Central memory CD8-positive, alpha-beta T cell (primary cell): ENCODE results near the gene CRISPLD2.

ENCODE experiments used
- ATAC-seq: fragments of 150-1000 bp; cut with Tn5 transposase; replicated peaks from 2 replicates; pipeline ENCODE4 v1.10.0; 2022; ENCODE audit warnings: mild to moderate bottlenecking, moderate FRiP score, moderate number of reproducible peaks; ENCODE audit not compliant: poor library complexity, severe bottlenecking; ENCODE audit errors: extremely low read depth
- DNase-seq, 2 donors: peaks; one replicate each; pipeline ENCODE4 v3.0.0; 2021; ENCODE audit warnings: low spot score in 2 of 2
- H3K27ac Mint-ChIP-seq: one replicate; pipeline ENCODE4 v1.8.0; 2022; ENCODE audit warnings: low read depth, mild to moderate bottlenecking, moderate library complexity, mixed read lengths
- H3K27me3 Mint-ChIP-seq: one replicate; pipeline ENCODE4 v1.8.0; 2022; ENCODE audit warnings: mixed read lengths
- H3K36me3 Mint-ChIP-seq: one replicate; pipeline ENCODE4 v1.8.0; 2022; ENCODE audit warnings: mild to moderate bottlenecking, moderate library complexity, mixed read lengths; ENCODE audit not compliant: insufficient read depth
- H3K4me1 Mint-ChIP-seq: one replicate; pipeline ENCODE4 v1.8.0; 2022; ENCODE audit warnings: mixed read lengths
- H3K4me3 Mint-ChIP-seq: one replicate; pipeline ENCODE4 v1.8.0; 2022; ENCODE audit warnings: mild to moderate bottlenecking, moderate library complexity, mixed read lengths
- H3K9me3 Mint-ChIP-seq: one replicate; pipeline ENCODE4 v1.8.0; 2022; ENCODE audit warnings: mixed read lengths

Gene CRISPLD2

DNA sequence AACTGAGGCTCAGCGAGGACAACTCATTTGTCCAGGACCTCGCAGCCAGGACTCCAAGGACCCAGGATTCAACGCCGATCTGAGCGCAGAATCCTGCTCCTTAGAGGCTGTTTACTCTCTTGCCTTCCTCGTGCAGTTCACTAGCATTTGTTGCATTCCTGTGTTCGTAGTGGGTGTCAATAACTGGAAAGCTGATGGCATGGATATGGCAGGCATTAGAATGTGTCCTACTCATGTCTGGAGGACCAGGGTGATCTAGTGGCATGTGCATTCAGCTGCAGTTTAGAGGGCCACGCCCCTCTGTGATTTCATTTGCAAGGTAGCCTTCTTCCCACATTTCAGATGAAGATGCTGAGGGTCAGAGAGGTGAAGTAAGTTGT lies 510 bp downstream of the CRISPLD2 start:
- Mint-ChIP-seq H3K9me3 (no peaks in the 10 kb centered on the region), H3K36me3 (peaks cover 2% of the 10 kb centered on the region), H3K27ac (no peak overlapping the region), H3K4me1 (peaks cover 10% of the 10 kb centered on the region), H3K27me3 (peaks cover 74% of the 10 kb centered on the region), H3K4me3 (peak overlapping the region; percentile 72)
- DNase-seq: no peak
- ATAC-seq: no peak

DNA sequence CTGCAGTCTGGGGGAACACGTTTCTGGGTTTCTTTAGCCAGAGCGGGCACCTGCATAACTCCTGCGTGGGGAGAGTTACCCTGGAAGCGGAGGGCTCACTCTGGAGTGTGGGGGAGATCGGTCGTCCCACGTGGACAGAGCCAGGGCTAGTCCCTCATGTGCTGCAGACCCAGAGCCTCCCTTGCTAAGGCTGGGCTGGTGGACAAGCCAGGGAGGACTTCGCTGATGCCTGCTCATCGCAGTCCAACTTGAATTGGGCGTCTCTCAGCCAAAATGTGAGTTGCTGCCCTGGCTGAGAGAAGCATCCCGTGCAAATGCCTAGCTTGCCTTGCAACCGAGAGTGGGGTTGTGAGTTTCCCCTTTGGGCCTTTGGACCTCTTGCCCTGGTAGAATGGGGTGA lies 986 bp downstream of the CRISPLD2 start:
- Mint-ChIP-seq H3K27ac (no peak overlapping the region), H3K9me3 (no peaks in the 10 kb centered on the region), H3K4me1 (peaks cover 10% of the 10 kb centered on the region), H3K4me3 (peak overlapping the region; percentile 72), H3K27me3 (peaks cover 71% of the 10 kb centered on the region), H3K36me3 (peaks cover 2% of the 10 kb centered on the region)
- ATAC-seq (no peak), DNase-seq (no peak)

DNA sequence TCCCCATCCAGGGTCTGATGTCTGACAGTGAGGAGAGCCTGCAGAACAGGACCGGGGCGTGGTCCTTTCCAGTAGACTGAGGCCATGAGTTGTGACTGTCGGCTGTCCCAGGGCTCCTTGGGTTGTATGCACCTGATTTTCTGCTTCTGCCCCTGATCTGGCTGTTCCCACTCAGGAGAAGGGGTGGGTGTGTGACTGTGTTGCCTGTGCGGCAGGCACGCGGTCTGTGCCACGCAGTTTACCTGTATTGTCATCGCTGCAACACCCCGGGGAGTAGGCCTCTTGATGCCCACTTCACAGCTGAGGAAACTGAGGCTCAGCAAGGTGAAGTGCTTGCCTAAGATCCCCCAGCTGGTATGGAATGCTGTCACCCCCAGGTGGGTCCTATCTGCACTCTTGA lies 1.4 kb downstream of the CRISPLD2 start:
- DNase-seq (no peak), ATAC-seq (no peak)
- peaks cover 71% of the 10 kb centered on the region for H3K27me3 Mint-ChIP-seq
- no peaks in the 10 kb centered on the region for H3K9me3 Mint-ChIP-seq
- peaks cover 2% of the 10 kb centered on the region for H3K36me3 Mint-ChIP-seq
- H3K4me3 Mint-ChIP-seq: no peak overlapping the region
- H3K27ac Mint-ChIP-seq: no peak overlapping the region
- H3K4me1 Mint-ChIP-seq: peaks cover 10% of the 10 kb centered on the region

- H3K9me3 Mint-ChIP-seq: no peaks in the 10 kb centered on the region
- peaks cover 2% of the 10 kb centered on the region for H3K36me3 Mint-ChIP-seq
- H3K4me1 Mint-ChIP-seq: peaks cover 10% of the 10 kb centered on the region
- ATAC-seq (no peak), DNase-seq (no peak)
- H3K27me3 Mint-ChIP-seq: peaks cover 71% of the 10 kb centered on the region
- no peak overlapping the region for H3K27ac Mint-ChIP-seq
- no peak overlapping the region for H3K4me3 Mint-ChIP-seq
These were observed 2.2 kb downstream of the CRISPLD2 start for GRCh38 chr16:84821728-84822689.

- no peak overlapping the region for H3K27ac Mint-ChIP-seq
- no peaks in the 10 kb centered on the region for H3K9me3 Mint-ChIP-seq
- ATAC-seq (no peak), DNase-seq (no peak)
- H3K27me3 Mint-ChIP-seq: peaks cover 74% of the 10 kb centered on the region
- peaks cover 10% of the 10 kb centered on the region for H3K4me1 Mint-ChIP-seq
- H3K4me3 Mint-ChIP-seq: no peak overlapping the region
- H3K36me3 Mint-ChIP-seq: peaks cover 2% of the 10 kb centered on the region
These were observed 3.2 kb downstream of the CRISPLD2 start for GRCh38 chr16:84822990-84823389.

DNA sequence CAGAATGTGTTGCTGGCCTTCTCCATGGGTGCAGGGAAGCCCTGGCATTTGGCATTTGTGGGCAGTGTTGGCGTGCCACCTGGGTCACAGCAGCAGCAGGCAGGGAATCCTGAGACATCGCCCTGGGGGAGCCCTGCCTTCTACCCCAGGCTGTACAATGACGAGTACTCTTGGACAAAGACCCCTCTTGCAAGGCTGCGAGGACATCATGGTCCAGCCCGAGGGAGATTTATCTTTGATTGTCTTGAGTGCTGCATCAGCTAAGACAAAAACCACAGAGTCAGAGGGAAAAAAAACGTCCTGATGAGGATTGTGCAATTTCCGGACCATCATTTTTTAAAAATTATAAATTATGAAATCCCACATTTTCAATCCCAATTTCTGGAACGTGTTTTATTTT lies 3.7 kb downstream of the CRISPLD2 start:
- Mint-ChIP-seq H3K4me3 (no peak overlapping the region), H3K4me1 (peaks cover 10% of the 10 kb centered on the region), H3K27me3 (peaks cover 74% of the 10 kb centered on the region), H3K9me3 (no peaks in the 10 kb centered on the region), H3K27ac (no peak overlapping the region), H3K36me3 (peaks cover 2% of the 10 kb centered on the region)
- ATAC-seq (no peak), DNase-seq (no peak)

GRCh38 chr16:84823926-84824325 lies 4.1 kb downstream of the CRISPLD2 start:
- ATAC-seq: no peak
- H3K36me3 Mint-ChIP-seq: peaks cover 1% of the 10 kb centered on the region
- H3K27me3 Mint-ChIP-seq: peaks cover 74% of the 10 kb centered on the region
- H3K4me3 Mint-ChIP-seq: no peak overlapping the region
- H3K4me1 Mint-ChIP-seq: peaks cover 10% of the 10 kb centered on the region
- H3K9me3 Mint-ChIP-seq: no peaks in the 10 kb centered on the region
- DNase-seq: no peak
- no peak overlapping the region for H3K27ac Mint-ChIP-seq

GRCh38 chr16:84825896-84826557 lies 6.2 kb downstream of the CRISPLD2 start:
- Mint-ChIP-seq H3K36me3 (no peaks in the 10 kb centered on the region), H3K27me3 (peaks cover 67% of the 10 kb centered on the region), H3K4me3 (no peak overlapping the region), H3K9me3 (no peaks in the 10 kb centered on the region), H3K4me1 (no peaks in the 10 kb centered on the region), H3K27ac (no peak overlapping the region)
- no peak for ATAC-seq
- no peak for DNase-seq

DNA sequence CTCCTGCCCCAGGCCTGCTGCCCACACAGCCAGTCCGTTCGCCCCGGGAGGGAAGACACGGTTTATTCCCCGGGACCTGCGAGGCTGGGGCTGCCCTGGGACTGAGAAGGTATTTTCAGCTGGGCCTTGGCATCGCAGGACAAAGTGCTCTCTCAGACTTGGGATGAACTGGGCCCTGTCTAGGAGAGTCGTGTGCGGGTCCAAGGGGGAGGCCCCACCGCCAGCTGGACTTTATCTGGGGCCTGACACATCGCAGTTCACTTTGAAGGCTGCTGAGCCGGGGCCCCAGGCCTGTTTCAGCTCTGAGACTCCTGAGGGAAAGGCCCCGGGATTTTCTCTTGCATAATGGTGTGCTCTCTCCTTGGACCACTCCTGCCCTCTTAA lies 6.8 kb downstream of the CRISPLD2 start:
- Mint-ChIP-seq H3K27ac (no peak overlapping the region), H3K4me3 (no peak overlapping the region), H3K36me3 (no peaks in the 10 kb centered on the region), H3K27me3 (peaks cover 62% of the 10 kb centered on the region), H3K4me1 (no peaks in the 10 kb centered on the region), H3K9me3 (no peaks in the 10 kb centered on the region)
- DNase-seq: no peak
- ATAC-seq: no peak

- H3K9me3 Mint-ChIP-seq: no peaks in the 10 kb centered on the region
- no peak overlapping the region for H3K4me3 Mint-ChIP-seq
- DNase-seq (no peak), ATAC-seq (no peak)
- no peaks in the 10 kb centered on the region for H3K36me3 Mint-ChIP-seq
- peaks cover 59% of the 10 kb centered on the region for H3K27me3 Mint-ChIP-seq
- H3K27ac Mint-ChIP-seq: no peak overlapping the region
- no peaks in the 10 kb centered on the region for H3K4me1 Mint-ChIP-seq
These were observed 7.4 kb downstream of the CRISPLD2 start for GRCh38 chr16:84827131-84827574.

DNA sequence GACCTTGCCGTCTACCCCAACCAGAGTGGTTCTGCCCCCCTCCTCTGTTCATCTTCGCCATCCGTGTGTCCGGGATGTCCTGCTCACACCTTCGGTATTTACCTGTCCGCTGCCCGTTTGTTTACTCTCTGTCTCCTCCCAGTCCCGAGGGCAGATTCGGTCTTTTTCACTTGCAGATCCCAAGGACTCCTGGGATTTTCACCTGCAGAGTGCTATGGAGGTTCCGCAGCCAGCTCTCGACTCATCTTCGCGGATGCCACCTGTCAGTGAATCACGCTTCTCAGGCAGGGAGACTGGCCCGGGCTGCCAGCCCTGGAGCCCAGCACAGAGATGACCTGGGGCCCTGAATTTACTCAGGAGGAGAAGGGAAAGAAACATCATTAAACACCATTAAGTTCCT lies 8.1 kb downstream of the CRISPLD2 start:
- Mint-ChIP-seq H3K36me3 (no peaks in the 10 kb centered on the region), H3K9me3 (no peaks in the 10 kb centered on the region), H3K27ac (no peak overlapping the region), H3K27me3 (peaks cover 58% of the 10 kb centered on the region), H3K4me3 (no peak overlapping the region), H3K4me1 (no peaks in the 10 kb centered on the region)
- no peak for ATAC-seq
- DNase-seq: no peak

DNA sequence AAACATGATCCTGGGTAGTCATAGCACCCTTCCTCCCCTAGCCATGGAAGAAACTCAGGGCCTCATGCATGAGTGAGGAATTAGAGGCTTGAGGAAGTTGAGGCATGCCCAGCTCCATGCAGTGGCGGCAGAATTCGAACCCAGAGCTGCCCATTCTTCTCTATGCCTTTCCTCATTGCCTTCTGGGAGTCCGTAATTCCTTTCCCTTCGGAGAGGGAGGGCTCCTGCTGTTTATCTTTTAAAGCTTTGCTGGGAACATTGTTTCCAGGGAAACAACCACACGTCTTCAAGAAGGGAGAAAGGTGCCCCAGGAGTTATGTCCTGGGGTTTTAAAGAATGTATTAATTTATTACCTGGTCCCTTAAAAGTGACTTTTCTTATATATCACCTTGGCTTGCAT lies 8.5 kb downstream of the CRISPLD2 start:
- DNase-seq (no peak), ATAC-seq (no peak)
- Mint-ChIP-seq H3K27me3 (peaks cover 58% of the 10 kb centered on the region), H3K9me3 (no peaks in the 10 kb centered on the region), H3K4me1 (no peaks in the 10 kb centered on the region), H3K4me3 (no peak overlapping the region), H3K27ac (no peak overlapping the region), H3K36me3 (no peaks in the 10 kb centered on the region)
